ENCODE results near the gene NUDT14. TPM values are rescaled to one million over a fixed set of nuclear protein-coding genes. Genes with fewer than 3 reads are reported as not detected.

NUDT14 gene
- total RNA-seq, 1 donor: 8.9 TPM

DNA sequence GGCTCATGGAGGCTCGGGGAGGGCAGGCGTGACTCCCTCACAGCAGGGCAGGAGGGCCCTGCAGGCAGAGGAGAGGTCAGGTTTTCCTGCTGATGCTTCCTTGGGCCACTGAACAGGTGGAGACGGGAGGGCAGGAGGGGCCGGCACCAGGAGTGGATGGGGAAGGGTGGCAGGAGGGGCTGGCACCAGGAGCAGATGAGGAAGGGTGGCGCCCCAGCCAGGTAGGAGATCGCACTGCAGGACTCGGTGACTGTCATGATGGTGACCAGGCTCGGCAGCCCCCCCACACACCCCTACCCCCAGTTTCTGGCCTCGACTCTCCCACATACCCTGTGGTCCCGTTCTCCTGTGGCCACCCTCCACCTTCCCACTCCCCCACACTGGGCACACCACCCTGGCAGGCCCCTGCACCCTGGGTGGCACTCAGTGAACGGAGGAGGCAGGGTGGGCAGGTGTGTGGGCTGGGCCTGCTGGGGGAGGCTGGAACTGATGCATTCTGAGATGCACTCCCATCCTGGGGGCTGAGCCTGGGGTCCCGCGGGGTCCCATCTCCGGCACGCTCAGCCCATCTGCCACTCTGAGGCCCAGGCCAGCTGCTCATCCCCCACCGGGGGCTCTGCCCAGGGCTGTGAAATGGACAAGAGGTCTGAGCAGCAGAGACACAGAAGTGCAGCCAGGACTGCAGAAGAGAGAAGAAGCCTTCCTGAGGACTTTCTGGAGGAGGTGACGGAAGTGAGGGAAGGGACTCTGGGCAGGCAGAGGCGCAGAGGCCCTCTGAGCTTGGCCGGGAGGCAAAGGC lies 2.8 kb downstream of the NUDT14 start:
- DNase-seq (ENCODE audit: low read depth in 2 of 3, low spot score in 2 of 3): no peak

DNA sequence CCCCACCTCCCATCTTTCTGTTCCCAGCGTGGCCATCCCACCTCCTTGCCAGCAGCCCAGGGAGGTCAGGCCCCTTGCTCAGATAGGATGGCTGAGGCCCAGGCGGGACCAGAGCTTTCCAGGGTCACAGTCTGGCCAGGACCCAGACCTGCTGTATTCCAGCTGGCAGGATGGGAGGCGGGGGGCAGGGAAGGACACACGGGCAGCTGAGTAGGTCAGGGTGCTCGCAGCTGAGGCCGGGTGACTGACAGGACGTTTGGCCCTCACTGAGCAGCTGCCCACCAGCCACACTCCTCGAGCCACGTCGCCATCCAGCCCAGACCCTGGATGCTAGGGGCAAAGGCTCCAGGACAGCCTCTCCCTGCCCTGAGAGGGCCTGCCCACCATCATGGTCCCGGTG lies 4.0 kb downstream of the NUDT14 start:
- DNase-seq (ENCODE audit: low read depth in 2 of 3, low spot score in 2 of 3): no peak

DNA sequence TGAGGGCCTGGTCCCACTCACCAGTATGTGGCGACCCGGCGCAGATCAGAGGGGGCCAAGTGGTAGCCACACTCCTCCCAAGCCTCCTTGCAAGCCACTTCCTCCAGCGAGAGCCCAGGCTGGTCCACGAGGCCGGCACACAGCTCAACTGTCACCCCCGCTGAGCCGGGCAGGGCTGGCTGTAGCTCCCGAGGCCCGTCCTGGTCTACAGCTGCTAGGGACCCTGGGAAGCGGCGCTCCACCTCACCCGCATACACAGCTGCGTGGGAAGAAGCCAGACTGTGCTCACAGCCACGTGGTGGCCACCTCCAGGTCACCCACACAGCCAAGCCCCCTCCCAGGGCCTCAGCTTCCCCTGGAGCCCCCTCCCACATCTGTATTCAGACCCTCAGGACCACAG lies 4.6 kb downstream of the NUDT14 start:
- DNase-seq (ENCODE audit: low read depth in 2 of 3, low spot score in 2 of 3): no peak

DNA sequence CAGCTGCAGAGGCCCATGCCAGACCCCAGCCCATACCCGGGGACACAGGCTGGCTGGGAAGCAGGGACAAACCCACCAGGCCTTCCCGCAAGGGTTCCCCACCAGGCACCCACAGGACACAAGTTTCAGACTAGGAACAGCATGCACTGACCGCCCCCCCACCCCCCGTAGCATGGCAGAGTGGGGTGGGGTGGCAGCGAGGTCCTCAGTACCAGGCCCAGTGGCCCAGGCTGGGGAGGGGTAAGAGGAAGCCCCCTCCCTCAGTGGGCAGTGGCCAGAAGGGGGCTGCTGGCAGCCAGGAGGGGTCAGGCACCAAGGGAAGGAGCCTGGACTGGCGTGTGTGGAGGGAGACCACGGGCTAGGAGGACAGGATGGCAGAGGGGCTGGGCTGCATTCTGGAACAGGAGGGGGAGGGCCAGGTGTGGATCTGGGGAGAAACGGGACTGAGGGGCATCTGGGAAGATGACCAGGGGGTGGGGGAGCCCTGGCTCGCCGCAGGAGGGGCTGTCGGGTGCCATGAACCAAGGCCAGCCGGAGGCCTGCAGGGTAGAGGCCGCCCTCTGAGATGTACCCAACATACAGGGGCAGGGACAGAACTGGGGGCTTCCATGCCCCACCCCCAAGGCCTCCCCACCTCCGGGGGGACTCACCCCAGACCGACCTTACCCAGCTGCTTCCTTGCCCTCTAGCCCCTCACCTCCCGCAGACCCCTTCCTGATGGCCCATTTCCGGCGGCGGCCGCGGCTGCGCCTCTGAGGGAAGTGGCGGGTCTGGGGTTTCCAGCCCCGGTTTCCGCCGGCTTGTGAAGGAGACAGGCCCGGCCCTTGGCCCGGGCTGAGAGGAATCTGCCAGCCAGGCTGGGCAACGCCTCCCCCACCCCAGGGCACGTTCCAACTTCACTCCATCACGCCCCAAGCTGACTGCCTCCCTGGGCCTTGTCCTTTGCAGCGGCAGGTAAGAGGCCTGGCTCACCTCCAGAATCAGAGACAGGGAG lies 6.9 kb downstream of the NUDT14 start:
- DNase-seq (ENCODE audit: low read depth in 2 of 3, low spot score in 2 of 3): peak in 2 of 3 donors; percentile 72 to 84

DNA sequence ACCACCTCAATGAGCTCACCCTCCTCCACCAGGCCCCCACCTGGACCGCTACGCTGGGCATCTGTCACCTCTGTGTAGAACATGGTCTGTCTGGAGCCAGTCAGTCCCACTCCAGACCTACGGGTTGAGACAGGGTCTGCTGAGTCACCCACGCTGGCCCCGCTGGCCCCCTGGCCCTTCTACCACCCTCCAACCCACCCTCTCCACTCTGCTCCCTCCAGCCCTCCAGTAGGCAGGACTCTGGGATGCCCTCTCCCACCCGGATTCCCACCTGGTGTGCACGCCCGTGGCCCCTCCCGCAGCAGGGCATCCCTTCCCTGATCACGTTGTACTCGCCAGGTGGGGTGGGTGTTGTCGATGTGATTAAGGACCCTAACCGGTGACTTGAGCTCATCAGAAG lies 8.0 kb downstream of the NUDT14 start:
- no peak for DNase-seq (ENCODE audit: low read depth in 2 of 3, low spot score in 2 of 3)

DNA sequence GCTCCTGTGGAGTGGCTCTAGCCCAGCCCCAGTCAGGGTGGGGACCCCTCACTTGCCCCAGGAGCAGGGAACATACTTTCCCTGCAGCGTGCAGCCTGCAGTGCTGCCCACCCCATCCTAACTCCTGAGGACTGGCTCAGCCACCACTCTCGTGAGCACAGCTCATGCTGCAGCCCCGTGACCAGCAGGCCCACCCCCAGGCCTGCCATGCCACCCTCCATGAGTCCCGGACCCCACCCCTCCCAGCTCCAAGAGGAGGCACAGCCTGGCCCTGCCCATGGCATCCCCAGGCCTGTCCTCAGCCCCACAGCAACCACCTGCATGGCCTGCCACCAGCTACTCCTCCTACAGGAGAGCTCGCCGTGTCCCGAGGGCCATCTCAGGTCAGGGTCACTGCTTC lies 8.6 kb downstream of the NUDT14 start:
- no peak for DNase-seq (ENCODE audit: low read depth in 2 of 3, low spot score in 2 of 3)

DNA sequence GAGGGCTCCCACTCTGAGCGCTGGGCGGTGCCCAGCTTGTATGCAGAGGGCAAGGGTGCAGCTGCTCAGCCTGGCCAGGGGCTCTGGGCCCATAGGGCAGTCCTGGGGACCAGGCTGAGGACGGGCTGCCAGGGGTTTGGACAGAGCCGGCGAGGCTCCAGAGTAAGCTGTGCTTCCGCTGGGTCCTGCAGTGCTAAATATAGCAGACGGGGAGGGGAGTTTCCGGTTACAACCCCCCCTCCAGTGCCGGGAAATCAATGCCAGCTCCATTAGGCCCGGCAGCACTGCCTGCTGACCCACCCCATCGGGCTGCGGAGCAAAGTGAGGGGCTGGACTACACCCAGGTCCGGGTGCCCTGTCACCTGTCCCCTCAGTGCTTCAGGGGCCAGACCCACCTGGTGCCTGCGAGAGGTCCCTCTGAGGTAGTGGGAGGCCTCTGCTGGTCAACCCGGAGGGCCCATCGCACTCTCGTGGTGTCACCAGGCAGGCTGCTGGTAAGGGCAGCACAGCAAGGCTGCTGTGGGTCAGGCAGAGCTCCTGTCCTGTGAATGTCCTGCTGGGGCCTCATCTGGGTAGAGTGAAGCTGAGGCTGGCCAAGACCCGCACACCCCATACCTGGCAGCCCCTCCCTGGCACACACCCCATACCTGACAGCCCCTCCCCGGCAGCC lies 10.0 kb downstream of the NUDT14 start:
- no peak for DNase-seq (ENCODE audit: low read depth in 2 of 3, low spot score in 2 of 3)

DNA sequence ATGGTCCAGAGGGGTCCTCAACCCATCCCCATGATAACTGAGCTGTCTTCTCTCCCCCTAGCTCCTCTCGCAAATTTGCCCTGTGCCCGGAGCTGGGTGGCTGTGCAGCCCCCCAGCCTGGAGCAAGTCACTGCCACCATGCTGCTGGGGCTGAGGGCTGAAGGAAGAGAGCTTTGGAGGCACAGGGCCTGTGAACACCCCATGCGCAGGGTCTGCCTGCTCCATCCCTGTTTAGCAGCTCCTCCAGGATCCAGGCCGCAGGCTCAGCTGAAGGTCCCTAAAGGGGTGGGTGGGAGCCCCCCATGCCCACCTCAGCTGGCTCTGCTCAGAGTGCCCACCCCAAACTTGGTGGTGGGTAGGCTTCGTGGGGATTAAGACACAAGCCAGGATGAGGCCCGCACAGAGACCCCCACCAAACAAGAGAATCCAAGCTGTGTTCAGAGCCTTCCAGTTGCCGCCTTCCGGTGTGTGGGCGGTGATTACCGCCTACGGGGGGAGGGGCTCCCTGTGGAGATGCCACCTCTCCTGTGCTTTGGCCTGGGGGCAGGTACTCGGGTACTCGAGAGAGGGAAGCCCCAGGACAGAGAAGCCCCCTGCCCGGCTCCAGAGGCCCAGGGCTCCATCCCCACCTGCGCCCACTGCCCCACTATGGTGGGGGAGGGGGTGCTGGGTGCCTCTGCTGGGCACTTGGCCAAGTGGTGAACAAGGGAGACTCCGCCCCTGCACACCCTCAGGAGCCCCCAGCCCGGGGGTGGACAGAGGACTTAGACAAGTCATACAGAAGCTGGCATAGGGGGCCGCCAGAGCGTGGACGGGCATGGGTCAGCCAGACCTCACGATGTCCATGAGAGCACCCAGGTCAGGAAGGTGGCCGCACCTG lies 11.1 kb downstream of the NUDT14 start:
- no peak for DNase-seq (ENCODE audit: low read depth in 2 of 3, low spot score in 2 of 3)

DNA sequence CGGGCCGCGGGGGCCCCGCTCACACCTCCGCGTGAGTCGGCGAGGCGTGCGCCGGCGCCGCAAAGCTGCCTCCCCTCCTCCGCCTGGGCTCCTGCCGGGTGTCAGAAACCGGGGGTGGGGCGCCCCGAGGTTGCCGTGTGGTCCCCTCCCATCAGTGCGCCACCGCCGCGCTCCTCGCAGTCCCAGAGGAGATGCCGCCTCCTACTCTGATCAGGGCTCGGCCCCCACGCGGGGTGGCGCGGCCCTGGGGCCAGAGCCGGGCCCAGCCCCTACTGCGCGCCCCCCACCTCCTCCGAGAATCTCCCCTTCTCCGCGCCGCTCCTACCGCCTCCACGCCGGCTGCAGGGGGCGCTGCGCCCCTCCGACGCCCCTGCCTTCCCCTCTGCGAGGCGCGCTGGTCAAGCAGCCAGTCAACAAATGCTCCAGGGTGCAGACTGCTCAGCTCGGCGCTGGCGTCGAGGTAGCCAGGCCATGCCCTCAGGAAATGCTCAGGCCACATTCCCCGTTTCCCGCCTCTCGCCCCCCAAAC lies 12.1 kb downstream of the NUDT14 start:
- peak in 1 of 3 donors; percentile 52 for DNase-seq (ENCODE audit: low read depth in 2 of 3, low spot score in 2 of 3)

DNA sequence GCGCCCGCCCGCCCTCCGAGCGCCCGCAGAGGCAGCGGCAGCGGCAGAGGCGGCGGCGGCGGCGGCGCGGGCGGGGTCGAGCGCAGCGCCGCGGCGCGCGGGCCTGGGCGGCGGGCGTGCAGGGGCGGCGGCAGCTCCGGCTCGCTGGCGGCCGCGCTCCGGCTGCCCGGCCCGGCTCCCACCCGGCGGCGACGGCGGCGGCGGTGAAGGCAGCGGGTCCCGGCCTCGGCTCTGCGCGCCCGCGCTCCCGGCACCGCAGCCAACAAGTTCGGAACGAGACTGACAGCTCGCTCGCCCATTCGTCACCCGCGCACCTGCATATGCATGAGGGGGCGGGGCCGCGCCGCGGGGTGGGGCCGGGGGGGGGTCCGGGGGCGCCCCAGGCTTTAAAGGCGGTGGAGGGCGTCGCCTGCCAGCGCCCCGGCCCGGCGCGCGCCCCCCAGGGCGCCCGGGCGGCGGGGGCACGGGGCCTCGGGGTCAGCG lies 12.6 kb downstream of the NUDT14 start, which contains the start of gene JAG2:
Gene JAG2, minus strand, starts transcription at position 281 of the 483 bp plus-strand sequence. CDS start 356 bp downstream, outside the sequence.
- DNase-seq (ENCODE audit: low read depth in 2 of 3, low spot score in 2 of 3): no peak

DNA sequence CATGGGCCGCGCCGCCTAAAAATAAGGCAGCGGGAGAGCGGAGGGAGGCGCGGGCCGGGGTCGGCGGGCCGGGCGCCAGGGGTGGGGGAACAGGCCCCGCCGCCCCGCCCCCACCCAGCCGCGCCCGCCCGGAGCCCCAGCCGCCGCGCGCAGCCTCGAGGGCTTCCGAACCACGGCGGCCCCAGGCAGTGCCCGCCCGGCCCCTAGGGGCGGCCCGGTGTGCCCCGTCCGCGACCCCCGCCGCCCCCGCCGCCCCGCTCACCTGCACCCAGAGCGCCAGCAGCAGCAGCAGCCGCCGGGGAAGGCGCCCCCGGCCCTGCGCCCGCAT lies 13.1 kb downstream of the NUDT14 start:
- no peak for DNase-seq (ENCODE audit: low read depth in 2 of 3, low spot score in 2 of 3)

DNA sequence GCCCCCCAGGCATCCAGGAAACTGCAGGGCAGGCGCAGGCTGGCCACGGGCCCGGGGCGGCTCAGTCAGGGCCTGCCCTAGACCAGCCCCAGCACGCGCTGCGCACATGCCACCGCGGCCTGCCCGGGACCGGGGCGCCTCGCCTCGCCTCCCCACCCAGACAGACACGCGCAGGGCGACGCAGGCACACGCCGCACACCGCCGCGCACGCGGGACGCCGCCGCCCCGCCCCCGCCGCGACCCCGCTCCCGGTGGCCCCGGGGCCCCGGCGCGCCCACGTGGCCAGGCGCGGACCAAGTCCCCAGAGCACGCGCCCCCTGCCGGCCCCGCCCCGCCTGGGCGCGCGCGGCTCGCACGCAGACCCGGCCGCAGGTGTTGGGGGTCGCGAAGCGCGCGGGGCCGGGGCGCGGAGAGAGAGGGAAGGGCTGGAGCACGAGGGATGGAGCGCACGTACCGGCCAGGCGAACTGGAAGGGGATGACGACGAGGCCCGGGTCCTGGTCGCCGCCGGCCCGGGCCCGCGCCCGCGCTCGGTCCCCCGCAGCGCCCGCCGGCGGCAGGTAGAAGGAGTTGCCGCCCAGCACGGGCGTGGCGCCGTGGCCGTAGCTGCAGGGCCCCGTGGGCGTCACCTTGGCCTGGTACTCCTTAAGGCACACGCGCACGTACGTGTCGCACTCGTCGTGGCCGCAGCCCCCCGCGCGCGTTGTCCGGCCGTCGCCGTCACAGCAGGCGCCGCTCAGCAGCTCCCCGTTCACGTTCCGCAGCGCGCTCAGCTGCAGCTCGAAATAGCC lies 13.6 kb downstream of the NUDT14 start:
- no peak for DNase-seq (ENCODE audit: low read depth in 2 of 3, low spot score in 2 of 3)

DNA sequence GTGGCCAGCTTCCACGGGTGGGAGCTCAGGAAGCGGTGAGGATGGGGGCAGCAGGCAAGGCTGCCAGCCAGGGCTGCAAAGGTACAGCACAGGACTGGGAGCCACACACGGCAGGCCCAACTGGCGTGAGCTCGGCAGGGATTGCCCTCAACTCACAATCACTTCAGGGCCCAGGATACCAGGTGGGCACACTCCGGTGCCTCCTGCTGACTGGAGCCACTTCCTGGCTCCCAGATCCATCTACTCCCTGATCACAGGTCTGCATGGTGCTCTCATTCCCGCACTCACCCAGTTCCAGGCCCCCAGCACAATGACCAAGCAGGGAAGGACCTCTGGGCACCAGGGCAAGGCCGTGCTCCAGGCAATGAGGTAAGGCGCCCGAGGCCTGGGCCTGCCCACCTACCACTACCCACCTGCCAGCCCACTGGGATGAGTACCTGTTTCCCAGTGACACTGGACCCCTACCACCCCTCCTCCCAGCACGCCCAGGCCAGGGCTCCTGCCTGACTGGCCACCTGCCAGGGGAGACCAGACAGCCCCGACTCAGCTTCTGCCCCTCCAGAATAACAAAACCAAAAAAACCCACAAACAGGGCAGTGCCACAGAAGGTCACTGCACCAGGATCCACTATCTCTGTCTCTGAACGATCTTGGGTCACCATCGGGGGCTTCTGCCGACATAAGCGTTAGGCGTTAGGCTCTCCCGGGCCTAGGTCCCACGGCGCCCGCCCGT lies 14.4 kb downstream of the NUDT14 start:
- no peak for DNase-seq (ENCODE audit: low read depth in 2 of 3, low spot score in 2 of 3)

DNA sequence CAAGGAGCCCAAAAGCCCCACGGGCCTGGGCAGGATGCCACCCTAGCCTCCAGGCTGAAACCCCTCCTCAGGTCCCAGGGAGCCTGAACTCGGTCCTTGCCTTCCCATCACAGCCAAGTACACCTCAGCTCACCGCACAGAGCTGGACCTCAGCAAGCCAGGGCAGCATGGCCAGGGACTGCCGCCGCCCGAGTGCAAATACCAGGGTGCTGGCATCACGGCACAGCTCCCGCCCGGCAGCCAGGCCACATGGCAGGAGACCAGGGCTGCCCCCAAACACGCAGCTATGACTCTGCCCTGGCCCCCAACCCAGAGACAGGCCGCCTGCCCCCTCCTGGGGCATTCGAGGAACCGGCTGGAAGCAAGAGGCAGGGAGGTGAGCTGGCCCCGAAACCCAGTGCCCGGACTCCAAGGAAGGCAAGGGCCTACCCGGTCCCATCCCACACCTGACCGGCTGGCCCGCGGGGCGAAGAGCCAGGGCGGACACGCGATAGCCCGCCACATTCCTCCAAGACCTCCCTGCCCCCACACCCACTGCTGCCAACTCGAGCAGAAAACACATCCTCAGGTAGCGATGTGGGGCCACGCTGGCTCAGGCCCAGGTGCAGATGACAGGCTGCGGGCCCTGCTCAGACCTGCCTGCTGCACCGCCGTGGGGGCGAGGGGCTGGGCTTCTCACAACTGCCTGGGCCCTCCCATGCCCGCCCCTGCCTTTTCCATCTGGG lies 15.2 kb downstream of the NUDT14 start:
- DNase-seq (ENCODE audit: low read depth in 2 of 3, low spot score in 2 of 3): no peak

DNA sequence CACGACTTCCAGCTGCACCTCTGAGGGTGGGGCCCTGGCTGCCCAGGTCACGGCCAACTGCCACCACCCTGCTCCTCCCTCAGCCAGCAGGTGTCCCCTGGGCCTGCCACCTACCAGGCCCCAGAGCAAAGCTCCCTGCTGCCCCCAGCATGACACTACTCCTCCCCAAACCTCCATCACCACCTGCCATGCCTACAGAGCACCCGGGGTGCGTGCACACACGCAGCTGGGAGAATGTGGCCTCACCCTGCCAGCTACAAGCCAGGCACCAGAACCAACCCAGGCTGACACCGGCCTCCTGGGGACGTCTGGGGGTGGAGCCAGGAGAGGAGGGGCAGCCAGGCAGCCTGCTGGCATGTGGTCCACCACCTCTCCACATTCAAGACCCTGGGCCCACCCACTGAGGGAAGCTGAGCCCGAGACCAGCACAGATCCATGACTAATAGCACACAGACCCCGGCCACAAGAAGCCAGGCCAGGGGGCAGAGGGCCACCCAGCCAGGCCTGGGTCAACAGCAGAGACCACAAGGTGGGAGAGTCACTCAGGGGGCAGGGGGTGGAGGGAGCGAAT lies 15.9 kb downstream of the NUDT14 start:
- DNase-seq (ENCODE audit: low read depth in 2 of 3, low spot score in 2 of 3): no peak

DNA sequence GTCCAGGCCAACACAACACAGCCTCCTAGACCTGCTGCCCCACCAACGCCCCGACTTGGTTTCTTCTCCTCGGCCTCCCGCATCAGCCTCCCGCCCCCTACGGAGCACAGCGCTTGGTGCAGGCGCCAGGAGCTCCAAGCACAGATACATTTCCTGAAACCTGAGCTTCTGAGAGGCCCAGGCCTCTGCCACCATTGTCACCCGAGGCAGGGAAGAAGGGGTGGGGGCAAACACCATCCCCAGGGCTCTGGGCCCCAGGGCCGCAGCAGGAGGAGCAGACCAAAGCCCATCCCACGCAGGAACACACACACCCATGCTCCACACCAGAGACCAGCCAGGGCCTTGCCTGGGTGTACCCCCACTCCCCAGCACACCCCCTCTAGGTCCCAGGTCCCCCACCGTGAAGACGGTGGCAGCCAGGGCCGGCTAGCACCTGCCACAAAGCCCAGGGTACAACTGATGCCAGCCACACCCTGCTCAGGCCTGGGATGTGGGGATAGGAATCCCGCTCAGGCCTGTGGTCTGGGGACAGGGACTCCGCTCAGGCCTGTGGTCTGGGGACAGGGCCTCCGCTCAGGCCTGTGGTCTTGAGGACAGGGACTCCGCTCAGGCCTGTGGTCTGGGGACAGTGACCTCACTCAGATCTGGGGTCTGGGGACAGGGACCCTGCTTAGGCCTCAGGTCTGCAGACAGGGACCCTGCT lies 17.9 kb downstream of the NUDT14 start:
- no peak for DNase-seq (ENCODE audit: low read depth in 2 of 3, low spot score in 2 of 3)

DNA sequence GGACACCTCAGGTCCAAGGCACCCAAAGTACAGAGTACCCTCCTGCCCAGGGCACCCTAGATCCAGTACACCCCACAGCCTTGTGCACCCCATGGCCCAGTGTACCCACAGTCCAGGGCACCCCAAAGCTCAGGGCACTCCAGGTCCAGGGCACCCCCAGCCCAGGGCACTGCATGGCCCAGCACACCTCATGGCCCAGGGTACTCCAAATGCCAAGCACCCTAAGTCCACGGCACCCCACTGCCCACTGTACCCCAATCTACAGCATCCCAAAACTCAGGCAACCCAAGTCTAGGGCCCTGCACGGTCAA lies 18.5 kb downstream of the NUDT14 start:
- DNase-seq (ENCODE audit: low read depth in 2 of 3, low spot score in 2 of 3): no peak

Measured in hematopoietic multipotent progenitor cell (in vitro differentiated cells).